Endothelial cell of umbilical vein (primary cell): ENCODE measurements around the gene TNIP1. TPM values are rescaled to one million over a fixed set of nuclear protein-coding genes. Genes with fewer than 3 reads are reported as not detected.

Source experiments
- BruUV-seq: library from RNA; stranded (reverse); fragments of 400-500 nt; replicated peaks from 2 replicates; lab custom pipeline; 2021; lab: Mats Ljungman, UMichigan
- CTCF ChIA-PET: fragments of 300-600, 350-600 bp; sonication (Branson Sonifier 250); formaldehyde crosslinking; loops from one replicate; lab custom pipeline; 2021; ENCODE audit warnings: antibody characterized with exemption, inconsistent platforms; lab: Charles Lee
- POLR2A ChIA-PET: fragments of 300-600, 350-600 bp; sonication (Branson Sonifier 250); formaldehyde crosslinking; loops from one replicate; lab custom pipeline; 2021; ENCODE audit warnings: antibody characterized with exemption, inconsistent platforms; lab: Charles Lee
- DNase-seq: peaks from one replicate; pipeline ENCODE4 v3.0.0-alpha.2; 2011; ENCODE audit warnings: low read depth, low spot score
- FAIRE-seq: peaks from 2 replicates; lab custom pipeline; 2011; peaks lifted over from hg19 to GRCh38; lab: Jason Lieb, UNC
- H2AFZ ChIP-seq: 2 replicates; pipeline ENCODE4 v1.6.0; 2012; ENCODE audit warnings: low read depth, low read length, control low read depth, inconsistent platforms
- H3K27ac ChIP-seq: 2 replicates; pipeline ENCODE4 v1.5.1; 2011; ENCODE audit warnings: low read depth, mild to moderate bottlenecking, control low read depth, low read length, moderate library complexity; ENCODE audit not compliant: insufficient read depth
- H3K27me3 ChIP-seq, 2 experiments: 2 replicates each; pipeline versions ENCODE4 v1.6.0 to v1.6.1; 2011; ENCODE audit warnings: low read length in 2 of 2, mixed read lengths in 1 of 2; ENCODE audit not compliant: control insufficient read depth in 2 of 2, insufficient read depth in 2 of 2
- H3K36me3 ChIP-seq, 2 experiments: 2 replicates in 1 of 2; 3 replicates in 1 of 2; pipeline ENCODE4 v1.5.1; 2011; ENCODE audit warnings: low read length in 2 of 2, mild to moderate bottlenecking in 1 of 2, moderate library complexity in 1 of 2; ENCODE audit not compliant: control insufficient read depth in 2 of 2, insufficient read depth in 2 of 2; ENCODE audit errors: extremely low read depth in 1 of 2
- H3K4me1 ChIP-seq: 3 replicates; pipeline ENCODE4 v1.5.1; 2011; ENCODE audit warnings: mild to moderate bottlenecking, low read length; ENCODE audit not compliant: control insufficient read depth, insufficient read depth; ENCODE audit errors: extremely low read depth
- H3K4me2 ChIP-seq: 2 replicates; pipeline ENCODE4 v1.6.1; 2011; ENCODE audit warnings: low read length, control low read depth, mixed read lengths; ENCODE audit not compliant: insufficient read depth
- H3K4me3 ChIP-seq, 3 experiments: fragments of 200-600 bp in 1 of 3; sonication (generic), shearing (Covaris generic) in 1 of 3; replicated peaks in 1 of 3; 2 replicates each; pipeline ENCODE4 v1.5.1; 2011 to 2016; ENCODE audit warnings: control low read depth in 3 of 3, low read length in 3 of 3, mild to moderate bottlenecking in 2 of 3, inconsistent platforms in 1 of 3, low read depth in 1 of 3, moderate library complexity in 1 of 3; ENCODE audit not compliant: insufficient read depth in 1 of 3
- H3K79me2 ChIP-seq: 2 replicates; pipeline ENCODE4 v1.6.0; 2012; ENCODE audit warnings: low read length, inconsistent platforms; ENCODE audit not compliant: control insufficient read depth, insufficient read depth
- H3K9ac ChIP-seq: replicated peaks from 2 replicates; pipeline ENCODE3; 2011; ENCODE audit warnings: low read length, control low read depth; ENCODE audit not compliant: insufficient read depth; ENCODE audit errors: extremely low read depth
- H3K9me1 ChIP-seq: replicated peaks from 3 replicates; pipeline ENCODE4 v1.6.0; 2011; ENCODE audit warnings: mild to moderate bottlenecking, low read length; ENCODE audit not compliant: control insufficient read depth, insufficient read depth; ENCODE audit errors: extremely low read depth
- H3K9me3 ChIP-seq: replicated peaks from 2 replicates; pipeline ENCODE4 v1.5.1; 2012; ENCODE audit warnings: low read length, inconsistent platforms; ENCODE audit not compliant: control insufficient read depth, insufficient read depth
- H4K20me1 ChIP-seq: replicated peaks from 2 replicates; pipeline ENCODE3; 2011; ENCODE audit warnings: mild to moderate bottlenecking, low read length; ENCODE audit not compliant: control insufficient read depth, insufficient read depth; ENCODE audit errors: extremely low read depth
- CTCF ChIP-seq, 2 donors: IDR thresholded peaks; 1 replicate in 1 of 2; 2 replicates in 1 of 2; pipeline ENCODE4 v1.5.1; 2011; ENCODE audit warnings: low read length in 2 of 2, mild to moderate bottlenecking in 2 of 2, moderate library complexity in 2 of 2, control low read depth in 1 of 2, inconsistent platforms in 1 of 2, low read depth in 1 of 2; ENCODE audit not compliant: insufficient read depth in 1 of 2; ENCODE audit errors: extremely low read depth in 1 of 2
- EZH2 ChIP-seq: IDR thresholded peaks from 2 replicates; pipeline ENCODE4 v1.6.1; 2012; ENCODE audit warnings: borderline replicate concordance, low read depth, mild to moderate bottlenecking, moderate library complexity, low read length, inconsistent platforms; ENCODE audit not compliant: severe bottlenecking
- FOS ChIP-seq: IDR thresholded peaks from 2 replicates; pipeline ENCODE4 v1.6.1; 2011; ENCODE audit warnings: mild to moderate bottlenecking, low read length, moderate library complexity, borderline replicate concordance; ENCODE audit not compliant: insufficient read depth
- GATA2 ChIP-seq: IDR thresholded peaks from 2 replicates; pipeline ENCODE4 v1.7.0; 2011; ENCODE audit warnings: low read depth, mild to moderate bottlenecking, moderate library complexity, mixed read lengths, low read length; ENCODE audit not compliant: insufficient read length, insufficient read depth
- JUN ChIP-seq: IDR thresholded peaks from 2 replicates; pipeline ENCODE4 v1.6.1; 2011; ENCODE audit warnings: borderline replicate concordance, low read depth; ENCODE audit not compliant: insufficient read length, insufficient read depth
- MAX ChIP-seq: IDR thresholded peaks from 2 replicates; pipeline ENCODE4 v1.6.1; 2011; ENCODE audit not compliant: insufficient read depth, insufficient read length
- MYC ChIP-seq: IDR thresholded peaks from one replicate; pipeline ENCODE4 v1.6.1; 2011; ENCODE audit warnings: mild to moderate bottlenecking, low read depth, low read length
- POLR2A ChIP-seq: IDR thresholded peaks from 2 replicates; pipeline ENCODE4 v1.6.1; 2012; ENCODE audit warnings: low read depth, mild to moderate bottlenecking, control low read depth, low read length
- POLR2AphosphoS5 ChIP-seq: IDR thresholded peaks from 2 replicates; pipeline ENCODE4 v1.6.1; 2012; ENCODE audit warnings: low read depth, mild to moderate bottlenecking, control low read depth, low read length, moderate library complexity; ENCODE audit not compliant: insufficient read depth
- dilution Hi-C: fragments of 300-500 bp; cut with MboI; formaldehyde crosslinking; loops from one replicate; pipeline ENCODE4 v1.15.0; 2019; ENCODE audit warnings: low sequenced_read_pairs; ENCODE audit not compliant: extremely low pct_ligation_motif_present
- intact Hi-C: fragments of 100-400 bp; cut with micrococcal nuclease; formaldehyde crosslinking; loops from one replicate; pipeline ENCODE4 v1.10.0; 2022
- polyA plus RNA-seq, 4 experiments: library from polyadenylated mRNA; depleted of rRNA in 3 of 4; stranded (reverse) in 3 of 4; unstranded in 1 of 4; fragments of >200 nt; gene quantifications; 2 replicates each; pipeline versions ENCODE4 v1.2.1 to v1.2.3, GENCODE V29; 2011 to 2012; ENCODE audit warnings: missing spikeins in 1 of 4
- total RNA-seq: library from RNA; stranded (reverse); gene quantifications from 2 replicates; pipeline ENCODE4 v1.2.3, GENCODE V29; 2021

The TNIP1 gene
- total and polyA plus RNA-seq, 2 donors (not counting 3 experiments of a cell fraction or from before 2014, with no cell fraction given) = 43.0 to 96.8 TPM

GRCh38 chr5:151002250-151002649 is 78.6 kb downstream of the TNIP1 start:
- TF ChIP-seq MYC (no peak), EZH2 (no peak), CTCF (IDR thresholded peaks at IDR 0.05; ENCODE audit: extremely low read depth in 1 of 2, insufficient read depth in 1 of 2, low read depth in 1 of 2, low read length in 2 of 2) (peak in 1 of 2 donors; percentile 36)
- peak; percentile 76 for FAIRE-seq
- no peak overlapping the region for H3K9ac ChIP-seq
- ChIA-PET CTCF (interaction anchor here (0.6 to 6.0 kb wide), 42 partner anchors 10 to 650 kb away, joined by 3 to 215 read pairs (median 4); partner anchors contain the start of genes ANXA6, GPX3 and TNIP1), POLR2A (interaction anchor here (0.8 kb wide), 1 partner anchor 50 kb away, joined by 4 read pairs; no protein-coding TSS in a partner anchor)
- peaks cover 0 to 4% of the 10 kb centered on the region in 2 experiments for H3K27me3 ChIP-seq
- intact Hi-C loops (loop anchor here (1.0 kb wide), 4 partner anchors 46 to 237 kb away; no protein-coding TSS in a partner anchor), dilution Hi-C loops (no loop called here)
- DNase-seq = peak; percentile 55
- H3K4me3 ChIP-seq = no peak overlapping the region
- H3K9me1 ChIP-seq = no peaks in the 10 kb centered on the region
- H3K4me1 ChIP-seq = no peaks in the 10 kb centered on the region
- H3K36me3 ChIP-seq = no peaks in the 10 kb centered on the region
- H3K79me2 ChIP-seq = no peaks in the 10 kb centered on the region
- H3K9me3 ChIP-seq = no peaks in the 10 kb centered on the region
- H3K4me2 ChIP-seq = no peak overlapping the region
- no peaks in the 10 kb centered on the region for H4K20me1 ChIP-seq
- H2AFZ ChIP-seq = no peak overlapping the region
- BruUV-seq = no TSS peak
- H3K27ac ChIP-seq = no peak overlapping the region

GRCh38 chr5:151001436-151001835 is 79.4 kb downstream of the TNIP1 start:
- CTCF ChIA-PET = interaction anchor here (1.0 to 6.0 kb wide), 10 partner anchors 11 to 315 kb away, joined by 3 to 215 read pairs (median 14); no protein-coding TSS in a partner anchor
- Histone ChIP-seq H3K9me3 (no peaks in the 10 kb centered on the region), H3K27ac (no peak overlapping the region), H3K27me3 (peaks cover 0 to 3% of the 10 kb centered on the region in 2 experiments), H3K4me3 (no peak overlapping the region), H2AFZ (no peak overlapping the region), H3K9ac (no peak overlapping the region), H3K4me1 (no peaks in the 10 kb centered on the region), H4K20me1 (no peaks in the 10 kb centered on the region), H3K36me3 (no peaks in the 10 kb centered on the region), H3K4me2 (no peak overlapping the region), H3K79me2 (no peaks in the 10 kb centered on the region), H3K9me1 (no peaks in the 10 kb centered on the region)
- no TSS peak for BruUV-seq
- TF ChIP-seq CTCF (IDR thresholded peaks at IDR 0.05; ENCODE audit: extremely low read depth in 1 of 2, insufficient read depth in 1 of 2, low read depth in 1 of 2, low read length in 2 of 2) (no peak), FOS (no peak), POLR2A (no peak), EZH2 (no peak), POLR2AphosphoS5 (no peak), GATA2 (no peak), MYC (no peak), JUN (no peak), MAX (no peak)
- dilution Hi-C loops (no loop called here), intact Hi-C loops (no loop called here)
- FAIRE-seq = no peak
- POLR2A ChIA-PET = no interaction called here
- no peak for DNase-seq
